SW480 (cell line): Measurements from ENCODE around the gene GRHL1.
"Not testable (repeated sequence)": the region's sequence is repeated elsewhere in the genome, so short reads cannot be mapped to it uniquely, and the experiment has no call there.

Experiments
- DNase-seq: peaks from one replicate; pipeline ENCODE4 v3.0.0-alpha.2; 2016; ENCODE audit warnings: low spot score

Gene GRHL1

GRCh38 chr2:10027660-10028330 lies 76.3 kb downstream of the GRHL1 start:
- no peak for DNase-seq

GRCh38 chr2:10028407-10028987 lies 77.0 kb downstream of the GRHL1 start:
- DNase-seq = no peak

GRCh38 chr2:10028988-10029874 lies 77.7 kb downstream of the GRHL1 start:
- DNase-seq = peak; percentile 62

- no peak for DNase-seq
Observed at GRCh38 chr2:10029875-10030223, 78.4 kb downstream of the GRHL1 start.

- DNase-seq = no peak
Observed at GRCh38 chr2:10030311-10030736, 78.8 kb downstream of the GRHL1 start.

- DNase-seq = not testable (repeated sequence)
Observed at GRCh38 chr2:10030798-10031197, 79.3 kb downstream of the GRHL1 start.

GRCh38 chr2:10031886-10032745 lies 80.6 kb downstream of the GRHL1 start:
- DNase-seq = no peak

- DNase-seq = no peak
Observed at GRCh38 chr2:10032746-10033105, 81.2 kb downstream of the GRHL1 start.

- DNase-seq = no peak
Observed at GRCh38 chr2:10033251-10034006, 81.9 kb downstream of the GRHL1 start.

- DNase-seq = no peak
Observed at GRCh38 chr2:10034333-10035052, 83.0 kb downstream of the GRHL1 start.

- no peak for DNase-seq
Observed at GRCh38 chr2:10035053-10035422, 83.5 kb downstream of the GRHL1 start.

- no peak for DNase-seq
Observed at GRCh38 chr2:10035633-10036032, 84.1 kb downstream of the GRHL1 start.

GRCh38 chr2:10036095-10036884 lies 84.8 kb downstream of the GRHL1 start:
- DNase-seq = peak; percentile 46

GRCh38 chr2:10038123-10038522 lies 86.6 kb downstream of the GRHL1 start:
- no peak for DNase-seq

GRCh38 chr2:10038716-10039115 lies 87.2 kb downstream of the GRHL1 start:
- DNase-seq = no peak

- DNase-seq = no peak
Observed at GRCh38 chr2:10039658-10040410, 88.3 kb downstream of the GRHL1 start.

- no peak for DNase-seq
Observed at GRCh38 chr2:10041711-10042110, 90.2 kb downstream of the GRHL1 start.

GRCh38 chr2:10042301-10043161 lies 91.0 kb downstream of the GRHL1 start:
- peak; percentile 30 for DNase-seq
